IMR-90 (cell line): Measurements from ENCODE around the gene THAP12. TPM values are rescaled to one million over a fixed set of nuclear protein-coding genes. Genes with fewer than 3 reads are reported as not detected.

Source experiments
- ATAC-seq: fragments of 200-7000 bp; cut with Tn5 transposase; 2 replicates; pipeline ENCODE4 v1.9.1; 2020; ENCODE audit warnings: low read depth, mild to moderate bottlenecking, moderate library complexity
- BruUV-seq: library from RNA; stranded (reverse); fragments of 400-500 nt; replicated peaks from 2 replicates; lab custom pipeline; 2021; lab: Mats Ljungman, UMichigan
- CTCF ChIA-PET: fragments of 300-600 bp; formaldehyde crosslinking; extraction: SDS; loops from one replicate; lab custom pipeline; 2021; ENCODE audit warnings: antibody characterized with exemption; lab: Yijun Ruan, JAX
- POLR2A ChIA-PET: fragments of 300-600 bp; sonication (Branson Sonifier 250); formaldehyde crosslinking; loops from one replicate; lab custom pipeline; 2022; ENCODE audit warnings: antibody characterized with exemption; ENCODE audit not compliant: unreplicated experiment; lab: Charles Lee
- DNase-seq: peaks from one replicate; pipeline ENCODE4 v3.0.0; 2013
- H2AFZ ChIP-seq: replicated peaks from 2 replicates; pipeline ENCODE3; 2013; ENCODE audit warnings: low read length, mild to moderate bottlenecking; ENCODE audit not compliant: poor library complexity
- H2AK5ac ChIP-seq: 2 replicates; pipeline ENCODE4 v1.6.1; 2013; ENCODE audit warnings: low read depth, low read length, inconsistent platforms
- H2AK9ac ChIP-seq: replicated peaks from 2 replicates; pipeline ENCODE3; 2013; ENCODE audit warnings: mild to moderate bottlenecking, low read depth, low read length, moderate library complexity; ENCODE audit not compliant: poor library complexity
- H2BK120ac ChIP-seq: 2 replicates; pipeline ENCODE4 v1.6.1; 2013; ENCODE audit warnings: low read depth, low read length, inconsistent platforms
- H2BK15ac ChIP-seq: 3 replicates; pipeline ENCODE4 v1.6.1; 2013; ENCODE audit warnings: low read depth, low read length, inconsistent platforms
- H2BK20ac ChIP-seq: 2 replicates; pipeline ENCODE4 v1.6.1; 2013; ENCODE audit warnings: low read depth, mild to moderate bottlenecking, inconsistent platforms, low read length, moderate library complexity
- H2BK5ac ChIP-seq: 2 replicates; pipeline ENCODE4 v1.6.1; 2013; ENCODE audit warnings: mild to moderate bottlenecking, low read depth, low read length, inconsistent platforms; ENCODE audit not compliant: poor library complexity, severe bottlenecking
- H3K14ac ChIP-seq: replicated peaks from 2 replicates; pipeline ENCODE4 v1.6.1; 2013; ENCODE audit warnings: low read depth, low read length, inconsistent platforms
- H3K18ac ChIP-seq: 2 replicates; pipeline ENCODE4 v1.6.1; 2013; ENCODE audit warnings: low read depth, low read length, control low read depth
- H3K23ac ChIP-seq: 2 replicates; pipeline ENCODE4 v1.6.1; 2013; ENCODE audit warnings: low read depth, low read length, inconsistent platforms
- H3K27ac ChIP-seq: 2 replicates; pipeline ENCODE4 v1.5.1; 2013; ENCODE audit warnings: mild to moderate bottlenecking, control low read depth, low read length; ENCODE audit not compliant: insufficient read depth
- H3K27me3 ChIP-seq: 2 replicates; pipeline ENCODE4 v1.6.1; 2013; ENCODE audit warnings: low read length; ENCODE audit not compliant: control insufficient read depth, insufficient read depth
- H3K36me3 ChIP-seq: 2 replicates; pipeline ENCODE4 v1.6.1; 2013; ENCODE audit warnings: low read length, mixed read lengths; ENCODE audit not compliant: control insufficient read depth, insufficient read depth
- H3K4ac ChIP-seq: 2 replicates; pipeline ENCODE4 v1.6.1; 2013; ENCODE audit warnings: low read depth, low read length, inconsistent platforms
- H3K4me1 ChIP-seq: 2 replicates; pipeline ENCODE4 v1.6.1; 2013; ENCODE audit warnings: low read length, mixed read lengths; ENCODE audit not compliant: control insufficient read depth, insufficient read depth
- H3K4me2 ChIP-seq: 2 replicates; pipeline ENCODE4 v1.6.1; 2013; ENCODE audit warnings: low read depth, mild to moderate bottlenecking, control low read depth, low read length, moderate library complexity
- H3K4me3 ChIP-seq: 2 replicates; pipeline ENCODE4 v1.5.1; 2013; ENCODE audit warnings: low read depth, mild to moderate bottlenecking, control low read depth, low read length, moderate library complexity; ENCODE audit not compliant: insufficient read depth
- H3K56ac ChIP-seq: 2 replicates; pipeline ENCODE4 v1.6.1; 2013; ENCODE audit warnings: low read length, inconsistent platforms; ENCODE audit not compliant: insufficient read depth; ENCODE audit errors: extremely low read depth
- H3K79me1 ChIP-seq, 2 experiments: 2 replicates each; pipeline ENCODE4 v1.6.1; 2013; ENCODE audit warnings: low read length in 2 of 2, inconsistent platforms in 1 of 2, low read depth in 1 of 2
- H3K9ac ChIP-seq: 2 replicates; pipeline ENCODE4 v1.6.1; 2013; ENCODE audit warnings: low read depth, low read length, control low read depth
- H3K9me1 ChIP-seq: 2 replicates; pipeline ENCODE4 v1.6.1; 2013; ENCODE audit warnings: low read length, inconsistent platforms; ENCODE audit not compliant: insufficient read depth
- H3K9me3 ChIP-seq: 2 replicates; pipeline ENCODE4 v1.6.1; 2013; ENCODE audit warnings: low read length; ENCODE audit not compliant: control insufficient read depth, insufficient read depth
- H4K20me1 ChIP-seq: 2 replicates; pipeline ENCODE4 v1.6.1; 2013; ENCODE audit warnings: low read length, inconsistent platforms; ENCODE audit not compliant: insufficient read depth
- H4K5ac ChIP-seq: 2 replicates; pipeline ENCODE4 v1.6.1; 2013; ENCODE audit warnings: mild to moderate bottlenecking, low read depth, low read length, control low read depth
- H4K8ac ChIP-seq, 2 experiments: 2 replicates each; pipeline ENCODE4 v1.6.1; 2013; ENCODE audit warnings: low read depth in 2 of 2, low read length in 2 of 2, control low read depth in 1 of 2, inconsistent platforms in 1 of 2
- H4K91ac ChIP-seq: 2 replicates; pipeline ENCODE4 v1.6.1; 2013; ENCODE audit warnings: low read depth, low read length, inconsistent platforms; ENCODE audit not compliant: insufficient read depth
- BHLHE40 ChIP-seq: fragments of 150-350 bp; IDR thresholded peaks from 2 replicates; pipeline ENCODE4 v1.6.1; 2016; ENCODE audit warnings: mild to moderate bottlenecking, low read depth, low read length
- CEBPB ChIP-seq: IDR thresholded peaks from 2 replicates; pipeline ENCODE4 v1.6.1; 2012; ENCODE audit warnings: low read depth, low read length, improper control_type of control experiment
- CHD1 ChIP-seq: IDR thresholded peaks from 2 replicates; pipeline ENCODE4 v1.6.1; 2012; ENCODE audit warnings: low read depth, low read length, improper control_type of control experiment
- ELK1 ChIP-seq: fragments of 150-350 bp; IDR thresholded peaks from 2 replicates; pipeline ENCODE4 v1.6.1; 2016; ENCODE audit warnings: low read depth, mild to moderate bottlenecking, low read length, moderate library complexity, borderline replicate concordance
- FOS ChIP-seq: fragments of 150-350 bp; IDR thresholded peaks from 2 replicates; pipeline ENCODE4 v1.6.1; 2016; ENCODE audit warnings: low read depth, low read length
- MAFK ChIP-seq: IDR thresholded peaks from 2 replicates; pipeline ENCODE4 v1.6.1; 2012; ENCODE audit warnings: low read depth, low read length, improper control_type of control experiment
- MAZ ChIP-seq: IDR thresholded peaks from 2 replicates; pipeline ENCODE4 v1.6.1; 2012; ENCODE audit warnings: low read depth, mild to moderate bottlenecking, low read length, improper control_type of control experiment, moderate library complexity, borderline replicate concordance
- MXI1 ChIP-seq: IDR thresholded peaks from 2 replicates; pipeline ENCODE4 v1.6.1; 2012; ENCODE audit warnings: low read depth, mild to moderate bottlenecking, low read length, moderate library complexity, borderline replicate concordance
- NFE2L2 ChIP-seq: fragments of 150-350 bp; IDR thresholded peaks from 2 replicates; pipeline ENCODE4 v1.6.1; 2016; ENCODE audit warnings: low read depth, mild to moderate bottlenecking, low read length
- POLR2A ChIP-seq: IDR thresholded peaks from 2 replicates; pipeline ENCODE4 v1.6.1; 2012; ENCODE audit warnings: mild to moderate bottlenecking, low read depth, low read length
- RAD21 ChIP-seq: IDR thresholded peaks from 2 replicates; pipeline ENCODE4 v1.6.1; 2012; ENCODE audit warnings: low read length, improper control_type of control experiment
- RCOR1 ChIP-seq: IDR thresholded peaks from 2 replicates; pipeline ENCODE4 v1.6.1; 2012; ENCODE audit warnings: mild to moderate bottlenecking, low read length, improper control_type of control experiment; ENCODE audit not compliant: insufficient replicate concordance
- RFX5 ChIP-seq: IDR thresholded peaks from 2 replicates; pipeline ENCODE4 v1.8.0; 2012; ENCODE audit warnings: low read depth, mild to moderate bottlenecking, low read length, moderate library complexity
- SMC3 ChIP-seq: fragments of 150-350 bp; IDR thresholded peaks from 2 replicates; pipeline ENCODE4 v1.6.1; 2016; ENCODE audit warnings: low read depth, mild to moderate bottlenecking, antibody characterized with exemption, low read length, moderate library complexity
- USF2 ChIP-seq: fragments of 150-350 bp; IDR thresholded peaks from 2 replicates; pipeline ENCODE4 v1.6.1; 2017; ENCODE audit warnings: mild to moderate bottlenecking, antibody characterized with exemption, low read length, low read depth
- WGBS, 2 experiments: methylation state at CpG; one replicate each; pipeline versions ENCODE4 v1.1.5 to v1.1.7; 2013; ENCODE audit warnings: missing lambda C conversion rate in 2 of 2; ENCODE audit not compliant: insufficient read length in 1 of 2; ENCODE audit errors: extremely low coverage in 2 of 2; 5-methylcytosine and 5-hydroxymethylcytosine counted together
- dilution Hi-C: fragments of 300-500 bp; cut with HindIII; formaldehyde crosslinking; loops from one replicate; pipeline ENCODE4 v1.14.3; 2018; ENCODE audit warnings: low sequenced_read_pairs; ENCODE audit not compliant: unreplicated experiment
- in situ Hi-C: fragments of 300-500 bp; cut with MboI; formaldehyde crosslinking; loops from 3 replicates; pipeline ENCODE4 v1.14.3; 2019; ENCODE audit warnings: low sequenced_read_pairs, inconsistent platforms, mixed read lengths
- intact Hi-C: fragments of 100-400 bp; cut with micrococcal nuclease; formaldehyde crosslinking; loops from 2 replicates; pipeline ENCODE4 v1.10.0; 2022
- polyA plus RNA-seq, 3 experiments: library from polyadenylated mRNA; depleted of rRNA; stranded (reverse); fragments of >200 nt; gene quantifications; 2 replicates each; pipeline ENCODE4 v1.2.3, GENCODE V29; 2012; ENCODE audit warnings: low replicate concordance in 1 of 3
- total RNA-seq: library from RNA; depleted of rRNA; stranded (reverse); fragments of >200 nt; gene quantifications from 2 replicates; pipeline ENCODE4 v1.2.3, GENCODE V29; 2012
- TF ChIP-seq, protein P1 (sequence below): conservative IDR thresholded peaks from 2 replicates; pipeline ENCODE4 v1.5.1; 2012; ENCODE audit warnings: mild to moderate bottlenecking, low read depth, low read length, improper control_type of control experiment

Gene THAP12
- total and polyA plus RNA-seq, 2 of the 4 experiments (the other 2 are of a cell fraction), result 25.1 to 27.3 TPM

DNA sequence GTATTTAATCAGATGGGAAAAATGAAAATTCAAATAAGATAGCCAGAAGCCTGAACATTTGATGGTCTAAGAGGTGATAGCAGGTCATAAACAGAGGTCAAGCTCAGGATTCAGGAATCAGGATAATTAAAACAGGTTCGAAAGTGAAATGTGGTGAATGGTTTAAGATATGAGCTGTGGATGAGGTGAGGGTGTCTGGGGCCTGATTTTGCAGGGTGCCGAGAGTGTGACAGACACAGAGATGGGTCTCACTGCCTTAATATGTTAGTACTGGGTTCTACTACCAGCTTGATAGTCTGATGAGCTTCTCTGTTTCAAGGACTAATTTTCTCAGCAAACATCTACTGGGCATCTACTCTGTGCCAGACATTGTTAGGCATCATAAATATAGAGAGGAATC, 44.0 kb upstream of the THAP12 start:
- H2AK9ac ChIP-seq, result no peak overlapping the region
- H3K4ac ChIP-seq, result no peak overlapping the region
- in situ Hi-C loops, result no loop called here
- no peak overlapping the region for H3K14ac ChIP-seq
- no peak overlapping the region for H3K4me3 ChIP-seq
- H3K9me3 ChIP-seq, result no peaks in the 10 kb centered on the region
- no peaks in the 10 kb centered on the region for H3K79me1 ChIP-seq
- H2AK5ac ChIP-seq, result no peak overlapping the region
- no peak overlapping the region for H2BK120ac ChIP-seq
- peaks cover 36% of the 10 kb centered on the region for H3K27me3 ChIP-seq
- no peak overlapping the region for H3K23ac ChIP-seq
- no peaks in the 10 kb centered on the region for H3K9me1 ChIP-seq
- DNase-seq, result no peak
- H3K4me1 ChIP-seq, result no peaks in the 10 kb centered on the region
- H3K36me3 ChIP-seq, result no peaks in the 10 kb centered on the region
- no peak overlapping the region for H2AFZ ChIP-seq
- TF ChIP-seq CHD1 (no peak), ELK1 (no peak), RCOR1 (no peak), MXI1 (no peak), FOS (no peak), MAZ (no peak), MAFK (no peak), BHLHE40 (no peak), SMC3 (no peak), NFE2L2 (no peak), CEBPB (no peak), RAD21 (no peak), USF2 (no peak), POLR2A (no peak), RFX5 (no peak)
- TF ChIP-seq, protein P1, sequence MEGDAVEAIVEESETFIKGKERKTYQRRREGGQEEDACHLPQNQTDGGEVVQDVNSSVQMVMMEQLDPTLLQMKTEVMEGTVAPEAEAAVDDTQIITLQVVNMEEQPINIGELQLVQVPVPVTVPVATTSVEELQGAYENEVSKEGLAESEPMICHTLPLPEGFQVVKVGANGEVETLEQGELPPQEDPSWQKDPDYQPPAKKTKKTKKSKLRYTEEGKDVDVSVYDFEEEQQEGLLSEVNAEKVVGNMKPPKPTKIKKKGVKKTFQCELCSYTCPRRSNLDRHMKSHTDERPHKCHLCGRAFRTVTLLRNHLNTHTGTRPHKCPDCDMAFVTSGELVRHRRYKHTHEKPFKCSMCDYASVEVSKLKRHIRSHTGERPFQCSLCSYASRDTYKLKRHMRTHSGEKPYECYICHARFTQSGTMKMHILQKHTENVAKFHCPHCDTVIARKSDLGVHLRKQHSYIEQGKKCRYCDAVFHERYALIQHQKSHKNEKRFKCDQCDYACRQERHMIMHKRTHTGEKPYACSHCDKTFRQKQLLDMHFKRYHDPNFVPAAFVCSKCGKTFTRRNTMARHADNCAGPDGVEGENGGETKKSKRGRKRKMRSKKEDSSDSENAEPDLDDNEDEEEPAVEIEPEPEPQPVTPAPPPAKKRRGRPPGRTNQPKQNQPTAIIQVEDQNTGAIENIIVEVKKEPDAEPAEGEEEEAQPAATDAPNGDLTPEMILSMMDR, result no peak
- no peak for ATAC-seq
- no peak overlapping the region for H3K4me2 ChIP-seq
- H3K56ac ChIP-seq, result no peak overlapping the region
- H4K5ac ChIP-seq, result no peak overlapping the region
- H4K8ac ChIP-seq, result no peak overlapping the region
- H2BK15ac ChIP-seq, result no peak overlapping the region
- POLR2A ChIA-PET, result no interaction called here
- intact Hi-C loops, result no loop called here
- no peaks in the 10 kb centered on the region for H4K20me1 ChIP-seq
- CTCF ChIA-PET, result interaction anchor here (0.9 kb wide), 1 partner anchor 14 kb away, joined by 3 read pairs; no protein-coding TSS in a partner anchor
- H3K9ac ChIP-seq, result no peak overlapping the region
- BruUV-seq, result no TSS peak
- H3K27ac ChIP-seq, result no peak overlapping the region
- no peak overlapping the region for H2BK5ac ChIP-seq
- no peak overlapping the region for H4K91ac ChIP-seq
- dilution Hi-C loops, result no loop called here
- H3K18ac ChIP-seq, result no peak overlapping the region
- H2BK20ac ChIP-seq, result no peak overlapping the region
- WGBS, 2 experiments, result 80 to 100% methylated on average over 1 of the region's 2 CpGs
